NK-92 (cell line): ENCODE results near the gene RBM4B.

ENCODE experiments used
- DNase-seq: peaks from one replicate; lab custom pipeline; 2025; ENCODE audit not compliant: unreplicated experiment; lab: John Stamatoyannopoulos, UW

RBM4B gene

GRCh38 chr11:66687831-66688281 lies 10.2 kb upstream of the RBM4B start:
- no peak for DNase-seq

- no peak for DNase-seq
Measured at GRCh38 chr11:66686801-66687750, 9.4 kb upstream of the RBM4B start.

- DNase-seq = no peak
Measured at GRCh38 chr11:66686100-66686785, 8.6 kb upstream of the RBM4B start.

GRCh38 chr11:66685276-66686099 lies 7.8 kb upstream of the RBM4B start:
- no peak for DNase-seq

GRCh38 chr11:66684635-66685034 lies 6.9 kb upstream of the RBM4B start:
- DNase-seq = no peak

- DNase-seq = no peak
Measured at GRCh38 chr11:66683877-66684276, 6.2 kb upstream of the RBM4B start.

GRCh38 chr11:66680966-66681645 lies 3.4 kb upstream of the RBM4B start:
- no peak for DNase-seq

- DNase-seq = no peak
Measured at GRCh38 chr11:66676931-66677598, 622 bp downstream of the RBM4B start.

GRCh38 chr11:66676282-66676919 lies 1.3 kb downstream of the RBM4B start:
- DNase-seq = no peak

GRCh38 chr11:66674964-66675602 lies 2.6 kb downstream of the RBM4B start:
- no peak for DNase-seq

- no peak for DNase-seq
Measured at GRCh38 chr11:66670816-66671215, 6.9 kb downstream of the RBM4B start.

GRCh38 chr11:66665369-66665768 lies 12.3 kb downstream of the RBM4B start:
- DNase-seq = no peak

- no peak for DNase-seq
Measured at GRCh38 chr11:66663741-66664296, 13.9 kb downstream of the RBM4B start.

- DNase-seq = no peak
Measured at GRCh38 chr11:66659763-66660162, 17.9 kb downstream of the RBM4B start.

- DNase-seq = no peak
Measured at GRCh38 chr11:66653123-66653522, 24.6 kb downstream of the RBM4B start.

- no peak for DNase-seq
Measured at GRCh38 chr11:66652651-66653050, 25.0 kb downstream of the RBM4B start.

GRCh38 chr11:66651016-66651415 lies 26.7 kb downstream of the RBM4B start:
- no peak for DNase-seq

- DNase-seq = no peak
Measured at GRCh38 chr11:66649903-66650302, 27.8 kb downstream of the RBM4B start.

- no peak for DNase-seq
Measured at GRCh38 chr11:66646828-66647227, 30.9 kb downstream of the RBM4B start.
